IPS-20b (cell line): ENCODE data around the gene VCL.
"Not testable (repeated sequence)": the region's sequence is repeated elsewhere in the genome, so short reads cannot be mapped to it uniquely, and the experiment has no call there.

Source experiments
- H3K27ac ChIP-seq: one replicate; pipeline ENCODE4 v1.5.1; 2013; ENCODE audit warnings: low read length
- H3K27me3 ChIP-seq: 2 replicates; pipeline ENCODE4 v1.6.1; 2013; ENCODE audit warnings: mild to moderate bottlenecking, low read length, inconsistent platforms; ENCODE audit not compliant: insufficient read depth
- H3K36me3 ChIP-seq: 2 replicates; pipeline ENCODE4 v1.6.1; 2013; ENCODE audit warnings: low read depth, mild to moderate bottlenecking, inconsistent platforms, low read length, moderate library complexity; ENCODE audit not compliant: insufficient read depth
- H3K4me1 ChIP-seq: 2 replicates; pipeline ENCODE4 v1.6.1; 2013; ENCODE audit warnings: mild to moderate bottlenecking, control low read depth, inconsistent platforms, low read length, moderate library complexity; ENCODE audit not compliant: insufficient read depth
- H3K4me3 ChIP-seq: 2 replicates; pipeline ENCODE4 v1.5.1; 2013; ENCODE audit warnings: mild to moderate bottlenecking, low read length, inconsistent platforms
- H3K9ac ChIP-seq: 2 replicates; pipeline ENCODE4 v1.6.1; 2013; ENCODE audit warnings: low read depth, mild to moderate bottlenecking, inconsistent platforms, low read length, moderate library complexity
- H3K9me3 ChIP-seq: 2 replicates; pipeline ENCODE4 v1.6.1; 2013; ENCODE audit warnings: mild to moderate bottlenecking, low read depth, low read length, inconsistent platforms; ENCODE audit not compliant: insufficient read depth

The VCL gene

GRCh38 chr10:73997787-73998622, at the start of gene VCL:
VCL (plus strand) TSS chr10:73998116; CDS start chr10:73998208, 92 bp downstream.
- peak within 1 kb of the TSS; percentile 83 for H3K27ac ChIP-seq
- no peaks in the 10 kb centered on the region for H3K9me3 ChIP-seq
- peak within 1 kb of the TSS; percentile 98 for H3K9ac ChIP-seq
- no peaks in the 10 kb centered on the region for H3K27me3 ChIP-seq
- peak within 1 kb of the TSS; percentile 97 for H3K4me3 ChIP-seq
- H3K4me1 ChIP-seq = peaks cover 9% of the 10 kb centered on the region; the same call in 1 of the 2 replicates
- H3K36me3 ChIP-seq = peaks cover 30% of the 10 kb centered on the region

DNA sequence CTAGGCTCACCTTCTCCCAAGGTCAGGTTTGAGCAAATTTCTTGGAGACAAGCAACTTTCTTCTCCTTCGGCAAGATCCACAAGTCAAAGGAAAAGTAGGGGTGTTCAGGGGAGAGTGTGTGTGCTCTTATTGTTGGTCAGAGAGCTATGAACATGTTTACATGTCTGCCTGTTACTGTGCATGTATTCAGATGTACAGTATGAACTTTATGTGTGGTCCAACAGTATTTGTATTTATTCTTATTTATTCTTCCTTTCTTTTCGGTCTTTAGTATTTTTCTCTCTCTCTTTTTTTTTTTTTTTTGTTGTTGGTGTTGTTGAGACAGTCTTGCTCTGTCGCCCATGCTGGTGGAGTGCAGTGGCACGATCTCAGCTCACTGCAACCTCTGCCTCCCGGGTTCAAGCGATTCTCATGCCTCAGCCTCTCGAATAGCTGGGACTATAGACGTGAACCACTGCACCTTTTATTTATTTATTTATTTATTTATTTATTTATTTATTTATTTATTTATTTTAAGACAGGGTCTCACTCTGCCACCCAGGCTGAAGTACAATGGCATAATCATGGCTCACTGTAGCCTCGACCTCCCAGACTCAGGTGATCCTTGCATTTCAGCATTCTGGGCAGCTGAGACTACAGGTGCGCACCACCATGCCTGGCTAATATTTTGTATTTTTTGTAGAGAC, 48.8 kb upstream of the VCL start:
- peaks cover 4% of the 10 kb centered on the region; the same call in 1 of the 2 replicates for H3K4me1 ChIP-seq

DNA sequence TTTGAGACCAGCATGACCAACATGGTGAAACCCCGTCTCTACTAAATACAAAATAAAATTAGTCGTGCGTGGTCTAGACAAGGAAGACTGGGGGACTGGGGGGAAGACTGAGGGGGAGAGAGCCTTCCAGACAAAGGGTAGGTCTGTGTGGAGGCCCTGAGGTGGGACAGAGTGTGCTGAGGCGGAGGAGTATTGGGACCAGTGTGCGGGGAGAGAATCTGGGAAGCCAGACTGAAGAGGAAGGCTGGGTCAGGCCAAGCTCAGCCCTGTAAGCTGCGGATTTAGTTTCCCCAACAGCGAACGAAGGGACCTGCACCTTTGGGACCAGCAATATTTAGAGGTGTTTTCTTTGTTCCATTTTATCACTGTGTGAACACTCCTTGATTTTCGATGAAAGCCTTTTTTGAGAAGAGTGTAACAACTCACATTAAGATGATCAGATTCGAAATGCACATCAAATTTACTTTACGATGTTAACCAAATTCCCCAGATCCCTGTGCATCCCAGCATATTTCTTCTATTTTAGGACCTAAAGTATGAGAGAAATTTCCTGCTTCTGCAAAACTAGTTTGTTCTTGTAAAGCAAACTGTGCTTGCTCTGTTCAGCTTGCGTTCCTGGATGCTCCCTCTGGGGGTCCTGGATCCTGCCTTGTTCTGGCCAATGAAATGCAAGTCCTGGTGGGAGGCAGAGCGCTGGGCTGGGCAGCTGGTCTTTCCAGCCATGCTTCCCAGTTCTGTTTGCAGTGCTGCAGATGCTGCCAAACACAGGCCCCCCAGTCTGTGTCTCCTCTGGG, 47.6 kb upstream of the VCL start:
- no peak overlapping the region for H3K9ac ChIP-seq
- no peak overlapping the region for H3K27ac ChIP-seq
- no peaks in the 10 kb centered on the region for H3K27me3 ChIP-seq
- H3K36me3 ChIP-seq = no peaks in the 10 kb centered on the region
- peaks cover 4% of the 10 kb centered on the region; the same call in 1 of the 2 replicates for H3K4me1 ChIP-seq
- H3K4me3 ChIP-seq = no peak overlapping the region
- H3K9me3 ChIP-seq = no peaks in the 10 kb centered on the region

More for the DNA sequence above, 48.8 kb upstream of the VCL start:
- no peak overlapping the region for H3K4me3 ChIP-seq
- H3K27ac ChIP-seq = no peak overlapping the region
- H3K36me3 ChIP-seq = no peaks in the 10 kb centered on the region
- no peaks in the 10 kb centered on the region for H3K9me3 ChIP-seq
- H3K9ac ChIP-seq = no peak overlapping the region
- no peaks in the 10 kb centered on the region for H3K27me3 ChIP-seq

- Histone ChIP-seq H3K4me3 (no peak overlapping the region), H3K36me3 (no peaks in the 10 kb centered on the region), H3K9me3 (no peaks in the 10 kb centered on the region), H3K4me1 (peaks cover 13% of the 10 kb centered on the region; the same call in 1 of the 2 replicates), H3K27ac (no peak overlapping the region), H3K9ac (no peak overlapping the region), H3K27me3 (no peaks in the 10 kb centered on the region)
Observed at GRCh38 chr10:73953665-73954064, 44.3 kb upstream of the VCL start.

DNA sequence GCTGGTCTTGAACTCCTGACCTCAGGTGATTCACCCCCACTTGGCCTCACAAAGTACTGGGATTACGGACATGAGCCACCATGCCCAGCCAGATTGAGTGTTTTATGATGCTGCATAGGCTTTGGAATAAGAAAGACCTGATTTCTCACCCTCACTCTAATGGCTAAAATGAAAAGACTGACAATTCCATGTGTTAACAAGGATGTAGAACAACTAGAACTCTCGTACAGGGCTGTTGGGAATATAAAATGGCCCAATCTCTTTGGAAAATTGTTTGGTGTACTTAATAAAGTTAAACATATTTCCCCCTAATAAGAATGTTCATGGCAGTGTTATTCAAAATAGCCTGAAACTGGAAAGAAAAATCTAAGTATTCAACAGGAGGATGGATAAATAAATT, 43.2 kb upstream of the VCL start:
- Histone ChIP-seq H3K36me3 (no peaks in the 10 kb centered on the region), H3K9ac (no peak overlapping the region), H3K9me3 (no peaks in the 10 kb centered on the region), H3K4me1 (peaks cover 13% of the 10 kb centered on the region; the same call in 1 of the 2 replicates), H3K4me3 (no peak overlapping the region), H3K27ac (no peak overlapping the region), H3K27me3 (no peaks in the 10 kb centered on the region)

DNA sequence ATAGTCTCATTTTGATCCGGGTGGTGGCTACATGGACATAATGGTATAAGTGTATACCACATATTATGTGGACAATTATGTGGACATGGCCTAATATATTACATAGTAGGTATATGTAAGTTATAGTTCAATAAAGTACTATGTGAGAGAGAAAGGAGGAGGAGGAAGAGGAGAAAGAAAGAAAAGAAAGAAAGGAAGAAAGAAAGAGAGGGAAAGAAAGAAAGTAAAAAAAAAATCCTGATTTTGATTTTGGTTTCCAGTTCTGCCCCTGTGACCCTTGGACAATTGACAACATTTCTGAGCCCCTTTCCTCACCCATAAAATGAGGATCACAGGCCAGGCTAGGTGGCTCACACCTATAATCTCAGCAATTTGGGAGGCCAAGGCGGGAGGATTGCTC, 42.2 kb upstream of the VCL start:
- no peak overlapping the region for H3K9ac ChIP-seq
- H3K36me3 ChIP-seq = no peaks in the 10 kb centered on the region
- peaks cover 8% of the 10 kb centered on the region; the same call in 1 of the 2 replicates for H3K4me1 ChIP-seq
- H3K27me3 ChIP-seq = no peaks in the 10 kb centered on the region
- H3K4me3 ChIP-seq = no peak overlapping the region
- H3K9me3 ChIP-seq = no peaks in the 10 kb centered on the region
- no peak overlapping the region for H3K27ac ChIP-seq

GRCh38 chr10:73956476-73957359, 41.2 kb upstream of the VCL start:
- Histone ChIP-seq H3K27me3 (no peaks in the 10 kb centered on the region), H3K27ac (no peak overlapping the region), H3K4me3 (no peak overlapping the region), H3K36me3 (no peaks in the 10 kb centered on the region), H3K4me1 (peaks cover 8% of the 10 kb centered on the region; the same call in 1 of the 2 replicates), H3K9me3 (no peaks in the 10 kb centered on the region), H3K9ac (peak overlapping the region; percentile 21; the same call in 1 of the 2 replicates)

DNA sequence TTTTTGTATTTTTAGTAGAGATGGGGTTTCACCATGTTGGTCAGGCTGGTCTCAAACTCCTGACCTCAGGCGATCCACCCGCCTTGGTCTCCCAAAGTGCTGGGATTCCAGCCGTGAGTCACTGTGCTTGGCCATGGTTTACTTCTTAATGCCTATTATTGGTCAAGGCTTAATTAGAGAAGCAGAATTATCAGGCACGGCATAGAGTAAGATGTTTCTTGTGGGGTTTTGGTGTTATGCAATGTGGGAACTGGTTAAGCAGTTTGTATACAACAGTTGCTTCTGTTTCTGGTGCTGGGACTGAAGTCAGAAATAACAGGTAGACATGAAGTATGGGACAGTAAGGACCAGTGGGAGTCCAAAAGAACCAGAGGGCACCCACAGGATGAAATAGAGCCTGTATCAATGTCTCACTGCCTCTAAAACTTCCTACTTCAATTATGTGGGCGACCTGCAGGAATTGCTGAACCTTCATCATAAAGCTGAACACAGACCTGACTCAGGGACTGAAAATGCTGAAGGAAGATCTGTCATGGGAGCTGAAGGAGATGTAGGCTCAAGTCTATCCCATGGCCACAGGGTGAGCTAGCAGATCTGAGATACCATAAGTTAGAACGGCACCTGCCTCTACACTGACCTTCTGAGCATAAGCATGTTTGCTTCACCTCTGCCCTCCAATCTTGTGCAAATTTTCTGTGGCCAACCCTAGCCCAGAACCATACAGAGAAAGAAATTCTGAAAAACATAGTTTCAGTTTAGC, 38.3 kb upstream of the VCL start:
- Histone ChIP-seq H3K27ac (no peak overlapping the region), H3K4me1 (peaks cover 8% of the 10 kb centered on the region; the same call in 1 of the 2 replicates), H3K36me3 (no peaks in the 10 kb centered on the region), H3K4me3 (no peak overlapping the region), H3K27me3 (no peaks in the 10 kb centered on the region), H3K9me3 (no peaks in the 10 kb centered on the region), H3K9ac (no peak overlapping the region)

- Histone ChIP-seq H3K9me3 (no peaks in the 10 kb centered on the region), H3K9ac (no peak overlapping the region), H3K27me3 (no peaks in the 10 kb centered on the region), H3K4me3 (no peak overlapping the region), H3K36me3 (no peaks in the 10 kb centered on the region), H3K4me1 (peaks cover 16% of the 10 kb centered on the region; the same call in 1 of the 2 replicates), H3K27ac (no peak overlapping the region)
Observed at GRCh38 chr10:73962386-73962785, 35.5 kb upstream of the VCL start.

- H3K4me1 ChIP-seq = peaks cover 27% of the 10 kb centered on the region
- H3K9ac ChIP-seq, H3K36me3 ChIP-seq, H3K4me3 ChIP-seq, H3K27ac ChIP-seq, H3K27me3 ChIP-seq, H3K9me3 ChIP-seq: not testable (repeated sequence)
Observed at GRCh38 chr10:73963533-73963932, 34.4 kb upstream of the VCL start.
